GM21528 (cell line): ENCODE measurements around the gene PSMD8.

Experiments used
- ATAC-seq: cut with Tn5 transposase; IDR thresholded peaks from one replicate; pipeline ENCODE4 v1.9.1; 2021; ENCODE audit warnings: mild to moderate bottlenecking, moderate library complexity; ENCODE audit not compliant: unreplicated experiment, low FRiP score

Gene PSMD8

GRCh38 chr19:38433268-38433733 lies 58.9 kb downstream of the PSMD8 start, which contains the start of gene RYR1:
Gene RYR1, plus strand, starts transcription at chr19:38433691. Its CDS starts 139 bp downstream, at chr19:38433830.
- no peak for ATAC-seq
